ENCODE measurements around the gene RAD51B.

Gene RAD51B

DNA sequence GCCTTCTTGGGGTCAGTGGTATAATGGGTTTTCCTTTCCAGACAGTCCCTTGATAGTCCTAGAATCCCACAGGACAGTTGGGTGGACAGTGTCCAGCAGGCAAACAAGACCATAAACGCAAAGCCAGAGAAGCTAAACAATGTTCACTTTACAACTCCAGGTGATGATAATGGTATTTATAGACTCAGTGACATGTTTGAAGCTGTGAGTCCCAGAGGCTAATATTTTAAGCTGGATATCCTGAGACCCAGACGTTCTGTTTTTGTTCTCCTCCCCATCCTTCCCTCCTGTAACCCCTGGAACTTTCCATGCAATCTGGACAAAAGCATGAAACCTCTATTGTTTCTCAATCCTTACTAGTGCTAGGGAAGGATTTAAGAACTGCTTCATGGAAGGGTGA is 852.3 kb downstream of the RAD51B start:
- TF ChIP-seq SPI1 (IDR thresholded peaks at IDR 0.05; ENCODE audit: borderline replicate concordance, low read depth) (no peak), POLR2AphosphoS5 (IDR thresholded peaks at IDR 0.05; ENCODE audit: low read depth) (no peak), GABPA (IDR thresholded peaks at IDR 0.05; ENCODE audit: low read depth) (no peak)
- TF ChIP-seq, protein P1, sequence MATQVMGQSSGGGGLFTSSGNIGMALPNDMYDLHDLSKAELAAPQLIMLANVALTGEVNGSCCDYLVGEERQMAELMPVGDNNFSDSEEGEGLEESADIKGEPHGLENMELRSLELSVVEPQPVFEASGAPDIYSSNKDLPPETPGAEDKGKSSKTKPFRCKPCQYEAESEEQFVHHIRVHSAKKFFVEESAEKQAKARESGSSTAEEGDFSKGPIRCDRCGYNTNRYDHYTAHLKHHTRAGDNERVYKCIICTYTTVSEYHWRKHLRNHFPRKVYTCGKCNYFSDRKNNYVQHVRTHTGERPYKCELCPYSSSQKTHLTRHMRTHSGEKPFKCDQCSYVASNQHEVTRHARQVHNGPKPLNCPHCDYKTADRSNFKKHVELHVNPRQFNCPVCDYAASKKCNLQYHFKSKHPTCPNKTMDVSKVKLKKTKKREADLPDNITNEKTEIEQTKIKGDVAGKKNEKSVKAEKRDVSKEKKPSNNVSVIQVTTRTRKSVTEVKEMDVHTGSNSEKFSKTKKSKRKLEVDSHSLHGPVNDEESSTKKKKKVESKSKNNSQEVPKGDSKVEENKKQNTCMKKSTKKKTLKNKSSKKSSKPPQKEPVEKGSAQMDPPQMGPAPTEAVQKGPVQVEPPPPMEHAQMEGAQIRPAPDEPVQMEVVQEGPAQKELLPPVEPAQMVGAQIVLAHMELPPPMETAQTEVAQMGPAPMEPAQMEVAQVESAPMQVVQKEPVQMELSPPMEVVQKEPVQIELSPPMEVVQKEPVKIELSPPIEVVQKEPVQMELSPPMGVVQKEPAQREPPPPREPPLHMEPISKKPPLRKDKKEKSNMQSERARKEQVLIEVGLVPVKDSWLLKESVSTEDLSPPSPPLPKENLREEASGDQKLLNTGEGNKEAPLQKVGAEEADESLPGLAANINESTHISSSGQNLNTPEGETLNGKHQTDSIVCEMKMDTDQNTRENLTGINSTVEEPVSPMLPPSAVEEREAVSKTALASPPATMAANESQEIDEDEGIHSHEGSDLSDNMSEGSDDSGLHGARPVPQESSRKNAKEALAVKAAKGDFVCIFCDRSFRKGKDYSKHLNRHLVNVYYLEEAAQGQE (IDR thresholded peaks at IDR 0.05; ENCODE audit: insufficient replicate concordance, low read depth) = no peak
- TF ChIP-seq, protein P2, sequence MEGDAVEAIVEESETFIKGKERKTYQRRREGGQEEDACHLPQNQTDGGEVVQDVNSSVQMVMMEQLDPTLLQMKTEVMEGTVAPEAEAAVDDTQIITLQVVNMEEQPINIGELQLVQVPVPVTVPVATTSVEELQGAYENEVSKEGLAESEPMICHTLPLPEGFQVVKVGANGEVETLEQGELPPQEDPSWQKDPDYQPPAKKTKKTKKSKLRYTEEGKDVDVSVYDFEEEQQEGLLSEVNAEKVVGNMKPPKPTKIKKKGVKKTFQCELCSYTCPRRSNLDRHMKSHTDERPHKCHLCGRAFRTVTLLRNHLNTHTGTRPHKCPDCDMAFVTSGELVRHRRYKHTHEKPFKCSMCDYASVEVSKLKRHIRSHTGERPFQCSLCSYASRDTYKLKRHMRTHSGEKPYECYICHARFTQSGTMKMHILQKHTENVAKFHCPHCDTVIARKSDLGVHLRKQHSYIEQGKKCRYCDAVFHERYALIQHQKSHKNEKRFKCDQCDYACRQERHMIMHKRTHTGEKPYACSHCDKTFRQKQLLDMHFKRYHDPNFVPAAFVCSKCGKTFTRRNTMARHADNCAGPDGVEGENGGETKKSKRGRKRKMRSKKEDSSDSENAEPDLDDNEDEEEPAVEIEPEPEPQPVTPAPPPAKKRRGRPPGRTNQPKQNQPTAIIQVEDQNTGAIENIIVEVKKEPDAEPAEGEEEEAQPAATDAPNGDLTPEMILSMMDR (IDR thresholded peaks at IDR 0.05; ENCODE audit: insufficient read depth, low read length) = no peak
- Histone ChIP-seq H3K27me3 (ENCODE audit: insufficient read depth, poor library complexity, severe bottlenecking) (no peaks in the 10 kb centered on the region), H3K27ac (replicated peaks) (no peak overlapping the region), H3K4me3 (replicated peaks; ENCODE audit: insufficient read depth, low read length) (no peak overlapping the region)
- no peak for DNase-seq (ENCODE audit: low read depth in 1 of 2, low spot score in 1 of 2)

DNA sequence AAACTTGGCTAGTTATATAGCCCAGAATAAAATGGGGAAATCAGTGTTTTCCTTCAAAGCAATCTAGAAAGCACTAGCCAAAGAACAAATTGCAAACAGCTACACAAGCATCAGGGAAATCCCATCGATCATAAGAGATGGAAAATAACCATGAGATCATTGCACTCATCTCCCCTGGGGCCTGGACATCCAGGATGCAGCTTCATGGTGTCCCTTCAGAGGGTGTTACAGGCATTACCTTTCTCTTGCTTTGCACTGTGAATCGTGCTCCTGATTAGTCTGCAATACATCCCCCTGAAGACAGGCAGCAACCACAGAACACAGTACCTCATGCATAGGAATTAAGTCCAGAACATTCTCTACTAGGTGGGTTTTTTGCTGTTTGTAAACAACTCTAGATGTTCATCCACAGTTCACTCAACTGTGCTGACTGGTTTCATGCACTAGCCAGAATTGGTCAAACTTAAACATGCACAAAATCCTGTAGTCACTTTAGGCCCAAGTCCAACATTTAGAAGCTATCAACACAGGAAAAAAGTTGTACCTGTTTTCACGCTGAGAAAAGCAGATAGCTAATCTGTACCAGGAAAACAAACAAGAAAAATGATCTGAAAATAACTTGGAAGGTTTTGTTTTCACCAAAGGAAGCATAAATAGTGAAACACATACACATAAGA is 853.2 kb downstream of the RAD51B start:
- no peak overlapping the region for H3K27ac ChIP-seq (replicated peaks)
- no peak overlapping the region for H3K4me3 ChIP-seq (replicated peaks; ENCODE audit: insufficient read depth, low read length)
- no peak for TF ChIP-seq GABPA (IDR thresholded peaks at IDR 0.05; ENCODE audit: low read depth)
- TF ChIP-seq SPI1 (IDR thresholded peaks at IDR 0.05; ENCODE audit: borderline replicate concordance, low read depth) = no peak
- TF ChIP-seq, protein P2 (IDR thresholded peaks at IDR 0.05; ENCODE audit: insufficient read depth, low read length) = no peak
- TF ChIP-seq, protein P1 (IDR thresholded peaks at IDR 0.05; ENCODE audit: insufficient replicate concordance, low read depth) = no peak
- no peak for TF ChIP-seq POLR2AphosphoS5 (IDR thresholded peaks at IDR 0.05; ENCODE audit: low read depth)
- no peaks in the 10 kb centered on the region for H3K27me3 ChIP-seq (ENCODE audit: insufficient read depth, poor library complexity, severe bottlenecking)
- no peak for DNase-seq (ENCODE audit: low read depth in 1 of 2, low spot score in 1 of 2)

DNA sequence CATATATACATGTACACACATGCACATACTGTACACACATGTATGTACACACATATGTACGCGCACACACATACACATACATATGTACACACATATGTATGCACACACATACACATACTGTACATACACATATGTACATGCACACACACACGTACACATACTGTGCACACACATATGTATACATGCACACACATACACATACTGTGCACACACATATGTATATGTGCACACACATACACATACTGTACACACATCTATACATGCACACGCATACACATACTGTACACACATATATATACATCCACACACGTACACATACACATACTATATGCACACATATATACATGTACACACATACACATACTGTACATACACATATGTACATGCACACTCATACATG is 853.9 kb downstream of the RAD51B start:
- DNase-seq (ENCODE audit: low read depth in 1 of 2, low spot score in 1 of 2) = no peak
- Histone ChIP-seq H3K27me3 (ENCODE audit: insufficient read depth, poor library complexity, severe bottlenecking) (no peaks in the 10 kb centered on the region), H3K27ac (replicated peaks) (no peak overlapping the region), H3K4me3 (replicated peaks; ENCODE audit: insufficient read depth, low read length) (no peak overlapping the region)
- TF ChIP-seq POLR2AphosphoS5 (IDR thresholded peaks at IDR 0.05; ENCODE audit: low read depth) (no peak), GABPA (IDR thresholded peaks at IDR 0.05; ENCODE audit: low read depth) (no peak), SPI1 (IDR thresholded peaks at IDR 0.05; ENCODE audit: borderline replicate concordance, low read depth) (no peak)
- TF ChIP-seq, protein P1 (IDR thresholded peaks at IDR 0.05; ENCODE audit: insufficient replicate concordance, low read depth) = no peak
- TF ChIP-seq, protein P2 (IDR thresholded peaks at IDR 0.05; ENCODE audit: insufficient read depth, low read length) = no peak

All from HL-60 (cell line).